Measurements from ENCODE around the gene CCDC85C.

The CCDC85C gene

DNA sequence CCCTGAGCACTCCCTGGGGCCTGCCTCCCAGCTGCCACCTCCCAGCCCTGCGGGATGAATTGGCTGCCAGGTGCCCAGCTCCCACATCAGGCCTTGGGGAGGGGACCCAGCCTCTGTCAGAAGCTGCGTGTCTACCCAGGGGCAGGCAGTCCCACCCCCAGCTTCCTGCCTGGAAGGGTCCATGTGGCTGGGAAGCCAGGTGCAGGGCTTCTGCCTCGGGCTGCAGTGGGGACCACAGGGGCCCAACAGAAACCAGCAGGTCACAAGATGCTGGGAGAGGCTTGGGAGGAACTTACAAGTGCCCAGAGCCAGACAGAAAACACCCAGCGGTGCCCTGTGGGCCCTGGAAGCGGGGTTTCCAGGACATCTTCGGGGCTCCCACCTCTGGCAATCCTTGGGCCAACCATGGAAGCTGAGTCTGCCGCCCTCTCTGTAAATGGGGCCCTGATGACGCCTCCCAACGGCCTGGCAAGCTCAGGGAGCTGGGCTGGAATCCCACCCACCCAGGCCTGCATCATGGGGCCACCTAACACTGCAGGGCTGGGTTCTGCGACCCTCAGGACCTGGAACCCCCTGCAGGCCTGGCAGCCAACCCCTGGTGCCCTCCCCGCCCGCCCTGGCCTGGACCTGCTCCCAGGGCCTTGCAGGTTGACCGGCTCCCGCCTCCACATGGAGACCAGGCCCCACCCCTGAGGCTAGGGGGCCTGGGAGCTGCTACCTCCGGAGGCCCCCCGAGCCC is 86.2 kb downstream of the CCDC85C start:
- Histone ChIP-seq H3K4me3 (ENCODE audit: low read length) (no peak overlapping the region), H3K27ac (ENCODE audit: low read length) (no peak overlapping the region), H3K4me1 (ENCODE audit: control insufficient read depth, low read depth, low read length) (peaks cover 10% of the 10 kb centered on the region), H3K9me3 (ENCODE audit: control insufficient read depth, low read depth, low read length) (no peaks in the 10 kb centered on the region), H3K27me3 (ENCODE audit: control insufficient read depth, insufficient read depth, low read length) (no peaks in the 10 kb centered on the region), H3K9ac (ENCODE audit: low read length) (no peak overlapping the region), H3K36me3 (ENCODE audit: control insufficient read depth, low read depth, low read length) (no peaks in the 10 kb centered on the region)

DNA sequence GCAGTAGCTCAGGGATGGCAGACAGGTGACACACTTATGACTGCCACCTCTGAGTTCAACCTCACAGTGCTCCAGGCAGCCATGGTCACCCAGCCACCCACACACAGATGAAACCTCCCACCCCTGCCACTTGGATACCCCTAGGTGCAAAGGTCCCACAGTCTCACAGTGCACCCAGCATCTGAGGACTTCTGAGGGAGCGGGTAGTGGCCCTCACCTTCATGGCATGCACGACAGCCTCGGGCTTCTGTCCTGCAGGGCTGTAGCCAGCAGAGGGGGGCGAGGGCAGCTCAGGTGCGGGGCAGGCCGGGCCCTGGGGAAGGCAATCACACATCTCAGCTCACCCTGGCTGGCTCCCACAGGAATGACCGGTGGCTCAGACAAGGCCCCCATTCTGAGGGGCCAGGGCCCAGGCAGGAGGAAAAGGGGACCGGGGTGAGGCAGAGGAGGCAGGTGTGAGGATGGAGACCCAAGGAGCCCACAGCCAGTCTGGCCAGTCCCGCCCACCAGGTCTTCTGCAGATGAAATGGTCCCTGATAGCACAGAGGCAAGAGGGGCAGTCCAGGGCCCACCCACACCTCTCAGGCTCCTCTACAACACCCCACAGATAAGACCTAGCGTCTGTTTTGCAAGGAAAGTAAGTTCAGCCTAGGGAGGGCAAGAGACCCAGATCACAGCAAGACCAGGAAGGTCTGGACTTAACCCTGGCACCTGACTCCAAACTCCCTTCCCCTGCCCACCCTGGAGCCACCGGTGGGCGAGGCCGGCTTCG is 87.0 kb downstream of the CCDC85C start:
- H3K27me3 ChIP-seq (ENCODE audit: control insufficient read depth, insufficient read depth, low read length), result no peaks in the 10 kb centered on the region
- no peak overlapping the region for H3K9ac ChIP-seq (ENCODE audit: low read length)
- peaks cover 4% of the 10 kb centered on the region for H3K4me1 ChIP-seq (ENCODE audit: control insufficient read depth, low read depth, low read length)
- H3K9me3 ChIP-seq (ENCODE audit: control insufficient read depth, low read depth, low read length), result no peaks in the 10 kb centered on the region
- H3K36me3 ChIP-seq (ENCODE audit: control insufficient read depth, low read depth, low read length), result no peaks in the 10 kb centered on the region
- H3K4me3 ChIP-seq (ENCODE audit: low read length), result no peak overlapping the region
- H3K27ac ChIP-seq (ENCODE audit: low read length), result no peak overlapping the region

DNA sequence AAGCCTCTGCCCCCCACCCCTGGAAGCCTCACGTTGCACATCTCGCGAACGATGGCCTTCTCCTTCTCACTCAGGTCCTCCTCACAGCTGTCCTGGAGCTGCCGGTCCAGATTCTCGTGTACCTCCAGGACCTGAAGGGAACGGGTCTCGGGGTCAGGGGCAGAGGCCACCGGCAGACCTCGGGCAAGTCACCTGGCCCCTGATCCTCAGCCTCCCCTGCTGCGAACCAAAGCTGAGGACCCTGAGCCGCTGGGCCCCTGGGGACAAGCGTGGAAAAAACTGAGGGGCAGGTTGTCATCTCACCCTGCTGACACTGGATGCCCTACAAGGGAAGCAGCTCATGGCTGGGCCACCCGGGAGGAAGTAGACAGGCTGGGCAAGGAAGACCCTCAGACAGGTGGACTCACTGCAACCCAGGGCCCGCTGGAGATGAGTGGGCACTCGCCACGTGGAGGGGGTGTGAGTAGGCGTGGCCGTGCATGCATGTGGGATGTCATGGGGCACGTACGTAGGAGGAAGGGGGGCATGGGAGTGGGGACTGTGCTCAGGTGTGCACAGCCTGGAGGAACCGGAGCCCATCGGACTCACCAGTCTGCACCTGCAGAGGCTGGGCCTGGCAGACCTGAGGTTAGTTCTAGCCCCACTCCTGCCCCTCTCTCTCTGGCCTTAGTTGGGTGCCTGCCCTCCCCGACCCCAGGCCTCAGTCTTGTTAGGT is 87.7 kb downstream of the CCDC85C start:
- H3K27ac ChIP-seq (ENCODE audit: low read length), result no peak overlapping the region
- no peaks in the 10 kb centered on the region for H3K9me3 ChIP-seq (ENCODE audit: control insufficient read depth, low read depth, low read length)
- H3K36me3 ChIP-seq (ENCODE audit: control insufficient read depth, low read depth, low read length), result peaks cover 2% of the 10 kb centered on the region
- no peaks in the 10 kb centered on the region for H3K27me3 ChIP-seq (ENCODE audit: control insufficient read depth, insufficient read depth, low read length)
- H3K4me1 ChIP-seq (ENCODE audit: control insufficient read depth, low read depth, low read length), result no peaks in the 10 kb centered on the region
- no peak overlapping the region for H3K9ac ChIP-seq (ENCODE audit: low read length)
- no peak overlapping the region for H3K4me3 ChIP-seq (ENCODE audit: low read length)

DNA sequence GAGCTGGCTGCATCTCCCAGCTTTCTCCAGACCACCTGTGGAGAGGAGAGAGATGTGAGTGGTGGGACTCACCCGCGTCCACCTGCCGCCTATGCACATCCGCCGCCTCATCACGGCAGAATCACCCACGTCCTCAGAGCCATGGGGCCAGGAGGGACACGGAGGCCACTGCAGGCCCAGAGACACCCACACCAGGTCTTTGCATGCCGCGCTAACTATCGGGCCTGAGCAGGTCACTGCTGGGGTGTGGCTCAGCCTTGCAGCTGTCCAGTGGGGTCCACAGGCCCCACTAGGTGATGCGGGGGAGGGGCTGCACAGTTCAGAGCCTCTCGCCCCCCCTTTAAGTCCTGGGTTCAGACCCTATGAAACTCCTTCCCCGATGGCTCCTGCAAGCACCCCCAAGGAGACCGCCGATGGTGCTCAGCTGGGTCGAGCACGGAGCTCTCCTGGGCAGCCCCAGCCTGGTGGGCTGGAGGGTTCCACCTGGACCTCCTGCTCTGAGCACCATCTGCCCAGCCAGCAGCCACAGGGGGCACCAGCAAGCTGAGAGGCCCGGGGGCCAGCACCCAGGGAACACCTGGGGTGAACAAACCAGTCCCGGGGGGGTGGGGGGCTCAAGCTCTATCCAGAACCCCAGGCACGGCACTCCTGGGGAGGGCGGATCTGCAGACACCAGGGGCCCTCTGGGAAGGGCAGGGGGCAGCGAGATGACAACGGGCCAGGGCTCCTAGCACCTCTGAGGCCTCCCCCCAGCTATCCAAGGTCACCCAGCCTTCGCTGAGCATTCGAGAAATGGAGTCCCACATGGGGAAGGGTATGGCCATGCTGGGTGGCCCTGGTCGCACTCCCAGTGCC is 88.5 kb downstream of the CCDC85C start:
- H3K4me3 ChIP-seq (ENCODE audit: low read length), result no peak overlapping the region
- no peaks in the 10 kb centered on the region for H3K4me1 ChIP-seq (ENCODE audit: control insufficient read depth, low read depth, low read length)
- no peaks in the 10 kb centered on the region for H3K9me3 ChIP-seq (ENCODE audit: control insufficient read depth, low read depth, low read length)
- H3K27ac ChIP-seq (ENCODE audit: low read length), result no peak overlapping the region
- no peak overlapping the region for H3K9ac ChIP-seq (ENCODE audit: low read length)
- H3K27me3 ChIP-seq (ENCODE audit: control insufficient read depth, insufficient read depth, low read length), result no peaks in the 10 kb centered on the region
- H3K36me3 ChIP-seq (ENCODE audit: control insufficient read depth, low read depth, low read length), result peaks cover 7% of the 10 kb centered on the region

DNA sequence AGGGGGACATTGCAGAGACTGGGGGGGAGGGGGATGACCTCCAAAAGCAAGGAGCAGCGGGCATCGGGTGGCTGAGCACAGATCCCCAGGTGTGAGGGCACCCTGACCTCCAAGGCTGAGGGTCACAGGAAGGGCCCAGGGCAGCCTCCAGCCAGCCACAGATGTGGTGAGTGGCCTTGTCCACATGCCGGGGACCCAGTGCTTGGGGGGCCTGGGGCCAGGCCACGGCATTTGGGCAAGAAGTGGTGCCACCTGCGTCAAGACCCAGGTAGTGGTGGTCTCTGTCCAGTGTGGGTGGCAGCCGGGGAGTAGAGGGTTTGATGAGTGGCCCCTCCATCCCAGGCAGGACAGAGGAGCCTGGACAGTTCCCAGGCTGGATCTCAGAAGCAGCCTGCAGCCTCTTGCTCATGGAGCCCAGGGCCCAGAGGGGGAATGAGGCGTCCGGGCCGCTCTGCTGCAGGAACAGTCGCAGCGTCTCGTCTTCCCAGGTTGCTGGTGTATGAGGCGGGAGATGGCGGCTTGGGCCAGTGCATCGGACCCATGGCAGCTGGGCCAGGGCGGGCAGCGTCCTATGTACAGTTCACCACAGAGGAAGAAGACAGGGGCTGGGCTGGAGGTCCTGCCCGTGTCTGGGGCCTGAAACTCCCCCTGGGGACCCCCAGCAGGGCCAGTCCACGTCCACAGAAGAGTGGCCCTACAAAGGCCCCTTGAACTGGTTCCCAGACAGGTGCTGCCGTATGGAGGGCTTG is 89.3 kb downstream of the CCDC85C start:
- Histone ChIP-seq H3K9ac (ENCODE audit: low read length) (no peak overlapping the region), H3K4me3 (ENCODE audit: low read length) (no peak overlapping the region), H3K4me1 (ENCODE audit: control insufficient read depth, low read depth, low read length) (no peaks in the 10 kb centered on the region), H3K9me3 (ENCODE audit: control insufficient read depth, low read depth, low read length) (no peaks in the 10 kb centered on the region), H3K27ac (ENCODE audit: low read length) (no peak overlapping the region), H3K27me3 (ENCODE audit: control insufficient read depth, insufficient read depth, low read length) (no peaks in the 10 kb centered on the region), H3K36me3 (ENCODE audit: control insufficient read depth, low read depth, low read length) (peaks cover 7% of the 10 kb centered on the region)

DNA sequence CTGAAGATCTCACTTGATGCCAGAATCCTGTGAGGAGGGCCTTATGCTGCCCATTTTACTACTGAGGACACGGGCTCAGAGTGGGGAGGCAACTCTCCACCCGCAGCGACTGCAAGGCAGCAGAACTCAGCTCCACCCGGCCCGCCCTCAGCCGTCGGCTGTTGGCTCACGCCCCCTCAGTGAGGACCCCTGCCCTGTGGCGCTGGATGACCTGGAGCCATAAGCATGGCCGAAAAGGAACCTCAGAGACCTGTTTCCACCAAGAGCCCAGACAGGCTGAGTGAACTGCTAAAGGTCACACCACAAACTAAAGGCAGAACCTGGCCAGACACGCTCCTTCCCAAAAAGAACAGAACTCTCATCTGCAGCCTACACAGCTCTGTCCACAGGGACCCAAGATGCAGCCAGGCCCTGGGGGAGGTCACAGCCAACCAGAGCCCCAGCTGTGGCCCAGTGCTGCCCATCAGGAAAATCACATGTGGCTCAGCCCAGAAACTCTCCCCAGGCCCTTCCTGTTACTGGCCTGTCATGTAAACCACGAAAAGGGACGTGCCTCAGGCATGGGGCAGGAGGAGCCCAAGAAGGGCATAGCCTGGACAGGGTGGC is 90.0 kb downstream of the CCDC85C start:
- Histone ChIP-seq H3K9me3 (ENCODE audit: control insufficient read depth, low read depth, low read length) (no peaks in the 10 kb centered on the region), H3K4me3 (ENCODE audit: low read length) (no peak overlapping the region), H3K36me3 (ENCODE audit: control insufficient read depth, low read depth, low read length) (peaks cover 7% of the 10 kb centered on the region), H3K27ac (ENCODE audit: low read length) (no peak overlapping the region), H3K27me3 (ENCODE audit: control insufficient read depth, insufficient read depth, low read length) (no peaks in the 10 kb centered on the region), H3K4me1 (ENCODE audit: control insufficient read depth, low read depth, low read length) (no peaks in the 10 kb centered on the region), H3K9ac (ENCODE audit: low read length) (no peak overlapping the region)

DNA sequence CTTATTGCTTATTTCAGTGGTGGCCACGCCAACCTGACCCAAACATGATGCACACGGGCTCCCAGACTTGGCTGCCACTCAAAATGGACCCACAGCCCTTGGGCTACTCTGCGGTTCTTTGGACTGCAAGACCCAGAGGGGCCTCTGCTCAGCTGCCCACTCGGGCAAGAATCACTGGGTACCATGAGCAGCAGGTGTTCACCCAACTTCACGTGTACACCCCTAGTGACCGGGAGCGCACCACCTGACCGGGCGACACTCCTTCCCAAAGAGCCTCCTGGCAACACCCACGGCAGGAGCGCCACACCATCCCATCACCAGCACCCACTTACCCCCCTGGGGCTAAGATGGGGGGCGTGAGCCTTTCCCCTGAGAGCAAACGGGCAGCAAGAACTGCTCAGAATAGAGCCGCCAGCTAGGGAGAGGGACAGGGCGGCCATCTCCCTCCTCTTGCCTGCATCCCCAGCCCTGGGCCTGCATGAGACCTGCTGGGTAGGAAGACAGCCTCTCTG is 90.8 kb downstream of the CCDC85C start:
- no peak overlapping the region for H3K9ac ChIP-seq (ENCODE audit: low read length)
- peaks cover 15% of the 10 kb centered on the region for H3K36me3 ChIP-seq (ENCODE audit: control insufficient read depth, low read depth, low read length)
- no peaks in the 10 kb centered on the region for H3K4me1 ChIP-seq (ENCODE audit: control insufficient read depth, low read depth, low read length)
- no peaks in the 10 kb centered on the region for H3K27me3 ChIP-seq (ENCODE audit: control insufficient read depth, insufficient read depth, low read length)
- no peak overlapping the region for H3K27ac ChIP-seq (ENCODE audit: low read length)
- no peak overlapping the region for H3K4me3 ChIP-seq (ENCODE audit: low read length)
- no peaks in the 10 kb centered on the region for H3K9me3 ChIP-seq (ENCODE audit: control insufficient read depth, low read depth, low read length)

DNA sequence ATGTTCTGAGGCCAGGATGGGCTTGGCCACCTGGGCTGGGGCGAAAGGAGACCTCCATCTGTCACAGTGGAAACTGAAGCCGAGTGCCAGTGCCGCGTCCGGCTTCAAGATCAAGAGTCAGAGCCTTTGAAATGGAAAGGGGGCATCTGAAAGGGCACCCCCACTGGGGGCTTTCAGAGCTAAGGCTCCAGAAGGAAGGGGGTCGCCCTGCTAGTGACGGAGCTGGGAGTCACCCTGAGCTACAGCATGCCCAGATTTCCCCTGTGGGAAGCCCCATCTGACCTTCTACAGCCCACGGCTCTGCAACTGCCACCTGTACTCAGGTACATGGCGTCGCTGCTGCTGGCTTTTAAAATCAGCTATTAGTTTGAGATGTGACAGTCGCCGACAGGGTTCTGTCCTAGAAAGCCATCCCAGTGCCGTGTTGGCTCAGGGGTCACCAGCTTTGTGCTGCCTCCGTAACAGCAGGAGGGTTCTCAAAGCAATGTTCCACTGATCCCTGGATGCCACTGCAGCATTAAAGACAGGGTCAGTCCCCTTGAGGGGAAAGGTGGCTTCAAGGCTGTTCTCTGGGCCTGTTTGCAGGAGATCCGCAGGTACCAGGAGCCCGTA is 91.3 kb downstream of the CCDC85C start:
- Histone ChIP-seq H3K9ac (ENCODE audit: low read length) (no peak overlapping the region), H3K27me3 (ENCODE audit: control insufficient read depth, insufficient read depth, low read length) (no peaks in the 10 kb centered on the region), H3K4me1 (ENCODE audit: control insufficient read depth, low read depth, low read length) (no peaks in the 10 kb centered on the region), H3K9me3 (ENCODE audit: control insufficient read depth, low read depth, low read length) (no peaks in the 10 kb centered on the region), H3K4me3 (ENCODE audit: low read length) (no peak overlapping the region), H3K27ac (ENCODE audit: low read length) (no peak overlapping the region), H3K36me3 (ENCODE audit: control insufficient read depth, low read depth, low read length) (peaks cover 21% of the 10 kb centered on the region)

DNA sequence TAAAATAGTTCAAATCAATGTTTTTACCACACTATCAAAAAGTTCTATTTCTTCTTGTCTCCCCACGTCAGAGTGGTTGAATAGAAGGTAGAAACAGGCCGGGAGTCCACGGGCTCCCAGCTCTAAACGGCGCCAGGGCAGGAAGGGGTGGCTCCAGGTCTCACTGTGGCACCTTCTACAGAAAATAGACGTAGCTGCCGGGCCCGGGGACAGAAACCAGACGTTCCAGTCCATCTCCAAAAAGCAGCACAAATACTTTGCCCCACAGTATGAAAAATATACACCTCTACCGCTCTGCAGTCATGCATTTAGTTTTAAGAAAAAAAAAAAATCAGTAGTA is 91.9 kb downstream of the CCDC85C start:
- Histone ChIP-seq H3K4me3 (ENCODE audit: low read length) (no peak overlapping the region), H3K9ac (ENCODE audit: low read length) (no peak overlapping the region), H3K27ac (ENCODE audit: low read length) (no peak overlapping the region)

DNA sequence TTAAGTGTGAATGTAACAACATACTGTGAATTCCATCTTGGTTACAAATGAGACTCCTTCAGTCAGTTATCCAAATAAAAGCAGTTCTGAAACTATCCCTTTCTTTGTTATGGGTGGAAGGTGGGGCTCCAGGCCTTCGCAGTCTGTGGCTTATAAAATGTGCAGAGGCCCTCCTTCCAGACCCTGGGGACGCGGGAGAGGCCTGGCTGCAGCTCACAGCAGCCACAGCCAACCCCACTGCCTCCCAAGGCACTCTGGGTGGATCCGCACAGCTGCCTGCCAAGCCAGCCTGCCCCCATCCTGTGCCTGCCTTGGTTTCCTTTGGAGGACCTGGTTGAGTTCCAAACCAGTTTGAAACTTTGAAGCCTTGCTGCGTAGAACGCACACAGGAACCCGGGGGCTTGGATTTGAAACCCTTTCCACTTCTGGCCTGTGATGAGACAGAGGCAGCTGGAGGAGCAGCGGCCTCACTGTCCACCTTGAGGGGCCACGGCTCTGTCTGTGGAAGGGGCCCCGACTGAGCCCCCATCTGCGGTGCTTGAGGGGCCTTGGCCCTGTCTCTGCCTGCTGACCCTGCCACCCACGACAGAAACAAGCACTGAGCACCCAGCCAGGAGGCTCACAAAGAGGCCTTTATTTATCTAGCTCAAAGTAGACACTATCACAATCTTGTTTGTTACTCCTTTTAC is 92.4 kb downstream of the CCDC85C start:
- Histone ChIP-seq H3K27me3 (ENCODE audit: control insufficient read depth, insufficient read depth, low read length) (no peaks in the 10 kb centered on the region), H3K4me3 (ENCODE audit: low read length) (no peak overlapping the region), H3K27ac (ENCODE audit: low read length) (no peak overlapping the region), H3K9me3 (ENCODE audit: control insufficient read depth, low read depth, low read length) (no peaks in the 10 kb centered on the region), H3K36me3 (ENCODE audit: control insufficient read depth, low read depth, low read length) (peaks cover 32% of the 10 kb centered on the region), H3K9ac (ENCODE audit: low read length) (no peak overlapping the region), H3K4me1 (ENCODE audit: control insufficient read depth, low read depth, low read length) (no peaks in the 10 kb centered on the region)

More for the DNA sequence above, 91.9 kb downstream of the CCDC85C start:
- Histone ChIP-seq H3K36me3 (ENCODE audit: control insufficient read depth, low read depth, low read length) (peaks cover 27% of the 10 kb centered on the region), H3K27me3 (ENCODE audit: control insufficient read depth, insufficient read depth, low read length) (no peaks in the 10 kb centered on the region), H3K4me1 (ENCODE audit: control insufficient read depth, low read depth, low read length) (no peaks in the 10 kb centered on the region), H3K9me3 (ENCODE audit: control insufficient read depth, low read depth, low read length) (no peaks in the 10 kb centered on the region)
